Fibroblast of pulmonary artery (primary cell): ENCODE data around the gene DAPL1.

Experiments
- DNase-seq: peaks from one replicate; pipeline ENCODE4 v3.0.0-alpha.2; 2010; ENCODE audit warnings: low read depth
- H3K4me3 ChIP-seq: replicated peaks from 2 replicates; pipeline ENCODE4 v1.5.1; 2011; ENCODE audit warnings: low read depth, mild to moderate bottlenecking, control low read depth, low read length, moderate library complexity
- TF ChIP-seq, protein P1 (sequence below): IDR thresholded peaks from 2 replicates; pipeline ENCODE4 v1.5.1; 2011; ENCODE audit warnings: mild to moderate bottlenecking, control low read depth, low read length, inconsistent platforms; ENCODE audit errors: missing control alignments

Gene DAPL1

DNA sequence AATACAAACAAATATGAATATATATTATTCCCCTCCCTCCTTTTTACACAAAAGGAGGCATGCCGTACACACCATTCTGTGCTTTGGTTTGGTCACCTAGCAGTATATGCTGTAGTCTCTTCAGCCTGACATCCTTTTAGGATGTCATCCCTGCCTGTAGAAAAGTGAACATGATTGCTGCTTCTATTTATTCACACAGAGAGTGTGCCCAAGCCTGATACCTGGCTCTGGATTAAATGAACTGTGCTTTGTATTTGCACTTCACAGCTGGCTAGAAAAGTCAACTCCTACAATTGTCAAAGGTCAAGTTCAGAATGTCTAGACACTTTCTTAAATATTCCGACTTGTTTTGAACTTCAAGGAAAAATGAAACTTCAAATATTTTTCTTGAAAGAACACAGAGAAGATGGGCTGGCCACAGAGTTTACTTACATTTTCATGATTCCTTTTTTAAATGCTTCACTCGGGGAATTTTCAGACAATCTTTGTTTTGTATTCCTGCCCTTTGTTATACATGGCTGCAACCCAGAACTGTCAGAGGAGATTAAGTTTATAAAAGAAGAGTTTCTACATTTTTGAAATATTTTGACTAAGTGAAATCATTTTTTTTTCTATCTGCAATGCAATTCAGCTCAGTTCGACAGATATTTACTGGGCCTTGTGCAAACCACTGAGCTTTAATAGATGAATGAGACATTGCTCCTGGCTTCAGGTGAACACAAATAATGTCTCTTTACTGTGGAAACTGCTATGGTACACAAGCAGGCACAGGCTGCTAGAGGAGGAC lies 33.5 kb downstream of the DAPL1 start:
- no peak overlapping the region for H3K4me3 ChIP-seq
- peak; percentile 59 for DNase-seq
- TF ChIP-seq, protein P1, sequence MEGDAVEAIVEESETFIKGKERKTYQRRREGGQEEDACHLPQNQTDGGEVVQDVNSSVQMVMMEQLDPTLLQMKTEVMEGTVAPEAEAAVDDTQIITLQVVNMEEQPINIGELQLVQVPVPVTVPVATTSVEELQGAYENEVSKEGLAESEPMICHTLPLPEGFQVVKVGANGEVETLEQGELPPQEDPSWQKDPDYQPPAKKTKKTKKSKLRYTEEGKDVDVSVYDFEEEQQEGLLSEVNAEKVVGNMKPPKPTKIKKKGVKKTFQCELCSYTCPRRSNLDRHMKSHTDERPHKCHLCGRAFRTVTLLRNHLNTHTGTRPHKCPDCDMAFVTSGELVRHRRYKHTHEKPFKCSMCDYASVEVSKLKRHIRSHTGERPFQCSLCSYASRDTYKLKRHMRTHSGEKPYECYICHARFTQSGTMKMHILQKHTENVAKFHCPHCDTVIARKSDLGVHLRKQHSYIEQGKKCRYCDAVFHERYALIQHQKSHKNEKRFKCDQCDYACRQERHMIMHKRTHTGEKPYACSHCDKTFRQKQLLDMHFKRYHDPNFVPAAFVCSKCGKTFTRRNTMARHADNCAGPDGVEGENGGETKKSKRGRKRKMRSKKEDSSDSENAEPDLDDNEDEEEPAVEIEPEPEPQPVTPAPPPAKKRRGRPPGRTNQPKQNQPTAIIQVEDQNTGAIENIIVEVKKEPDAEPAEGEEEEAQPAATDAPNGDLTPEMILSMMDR: no peak

- H3K4me3 ChIP-seq: no peak overlapping the region
- TF ChIP-seq, protein P1: no peak
- no peak for DNase-seq
Measured at GRCh38 chr2:158829167-158829566, 34.0 kb downstream of the DAPL1 start.

DNA sequence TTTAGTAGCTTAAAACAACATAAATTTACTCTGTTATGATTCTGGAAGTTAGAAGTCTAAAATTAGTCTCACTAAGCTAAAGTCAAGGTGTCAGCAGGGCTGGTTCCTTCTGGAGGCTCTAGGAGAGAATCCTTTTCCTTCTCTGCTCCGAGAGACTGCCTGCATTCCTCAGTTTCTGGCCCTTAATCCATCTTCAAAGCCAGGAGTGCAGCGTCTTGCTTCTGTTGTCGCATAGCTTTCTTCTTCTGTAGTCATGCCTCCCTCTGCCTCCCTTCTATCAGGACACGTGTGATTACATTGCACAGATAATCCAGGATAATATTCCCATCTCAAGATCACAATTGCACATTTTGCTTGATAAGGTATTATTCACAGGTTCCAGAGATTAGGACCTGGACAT lies 35.1 kb downstream of the DAPL1 start:
- no peak for DNase-seq
- TF ChIP-seq, protein P1: no peak
- H3K4me3 ChIP-seq: no peak overlapping the region

- no peak overlapping the region for H3K4me3 ChIP-seq
- DNase-seq: no peak
- TF ChIP-seq, protein P1: no peak
Measured at GRCh38 chr2:158835431-158835830, 40.3 kb downstream of the DAPL1 start.

- no peak for DNase-seq
- no peak overlapping the region for H3K4me3 ChIP-seq
- TF ChIP-seq, protein P1: no peak
Measured at GRCh38 chr2:158837645-158838044, 42.5 kb downstream of the DAPL1 start.

DNA sequence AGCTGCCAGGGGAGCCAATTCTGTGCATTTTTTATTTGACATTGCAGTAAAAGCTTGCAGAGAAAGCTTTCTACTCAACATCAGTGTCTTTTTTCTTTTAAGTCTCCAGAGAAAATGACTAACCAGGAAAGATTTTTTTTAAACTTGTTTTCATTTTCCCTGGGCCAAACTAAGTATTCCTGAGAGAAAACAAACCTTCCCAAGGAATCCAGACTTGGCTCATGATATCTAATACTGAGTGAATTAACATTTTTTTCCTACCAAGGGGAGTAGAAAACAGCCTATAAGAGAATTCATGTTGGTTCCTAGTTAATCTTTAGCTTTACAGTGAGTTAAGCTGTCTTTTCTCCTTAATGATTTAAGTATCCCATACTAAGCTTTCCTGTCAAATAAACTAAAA lies 46.7 kb downstream of the DAPL1 start:
- TF ChIP-seq, protein P1: no peak
- no peak overlapping the region for H3K4me3 ChIP-seq
- DNase-seq: peak; percentile 58

GRCh38 chr2:158845444-158845843 lies 50.3 kb downstream of the DAPL1 start:
- TF ChIP-seq, protein P1: no peak
- no peak overlapping the region for H3K4me3 ChIP-seq
- DNase-seq: no peak
